Measurements from ENCODE around the gene DLG2. TPM values are rescaled to one million over a fixed set of nuclear protein-coding genes. Genes with fewer than 3 reads are reported as not detected.

Gene DLG2
- total and polyA plus RNA-seq, 2 of the 8 experiments (the other 6 are each of a cell fraction or from before 2014, with no cell fraction given) = 1.7 to 14.3 TPM

- H3K4ac ChIP-seq (replicated peaks; ENCODE audit: insufficient read length, low read depth, low read length) = no peak overlapping the region
- no peak overlapping the region for H3K27ac ChIP-seq (ENCODE audit: low read depth, low read length)
- no peaks in the 10 kb centered on the region for H3K4me1 ChIP-seq (replicated peaks in 1 of 4; ENCODE audit: control insufficient read depth in 3 of 4, insufficient read depth in 4 of 4, low read length in 3 of 4)
- no peaks in the 10 kb centered on the region for H3K27me3 ChIP-seq (replicated peaks in 1 of 4; ENCODE audit: control insufficient read depth in 3 of 4, extremely low read depth in 1 of 4, insufficient read depth in 3 of 4, low read length in 3 of 4)
- TF ChIP-seq, protein P1, sequence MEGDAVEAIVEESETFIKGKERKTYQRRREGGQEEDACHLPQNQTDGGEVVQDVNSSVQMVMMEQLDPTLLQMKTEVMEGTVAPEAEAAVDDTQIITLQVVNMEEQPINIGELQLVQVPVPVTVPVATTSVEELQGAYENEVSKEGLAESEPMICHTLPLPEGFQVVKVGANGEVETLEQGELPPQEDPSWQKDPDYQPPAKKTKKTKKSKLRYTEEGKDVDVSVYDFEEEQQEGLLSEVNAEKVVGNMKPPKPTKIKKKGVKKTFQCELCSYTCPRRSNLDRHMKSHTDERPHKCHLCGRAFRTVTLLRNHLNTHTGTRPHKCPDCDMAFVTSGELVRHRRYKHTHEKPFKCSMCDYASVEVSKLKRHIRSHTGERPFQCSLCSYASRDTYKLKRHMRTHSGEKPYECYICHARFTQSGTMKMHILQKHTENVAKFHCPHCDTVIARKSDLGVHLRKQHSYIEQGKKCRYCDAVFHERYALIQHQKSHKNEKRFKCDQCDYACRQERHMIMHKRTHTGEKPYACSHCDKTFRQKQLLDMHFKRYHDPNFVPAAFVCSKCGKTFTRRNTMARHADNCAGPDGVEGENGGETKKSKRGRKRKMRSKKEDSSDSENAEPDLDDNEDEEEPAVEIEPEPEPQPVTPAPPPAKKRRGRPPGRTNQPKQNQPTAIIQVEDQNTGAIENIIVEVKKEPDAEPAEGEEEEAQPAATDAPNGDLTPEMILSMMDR (IDR thresholded peaks at IDR 0.05; ENCODE audit: control extremely low read depth in 1 of 3, insufficient read depth in 1 of 3, low read depth in 1 of 3, low read length in 3 of 3) = no peak
- TF ChIP-seq JUND (IDR thresholded peaks at IDR 0.05; ENCODE audit: low read length) (no peak), EGR1 (IDR thresholded peaks at IDR 0.05; ENCODE audit: borderline replicate concordance, low read depth, low read length) (no peak)
- no peaks in the 10 kb centered on the region for H3K23me2 ChIP-seq (ENCODE audit: low read depth, low read length)
- H3K36me3 ChIP-seq (ENCODE audit: control insufficient read depth in 2 of 4, insufficient read depth in 4 of 4, low read length in 3 of 4) = no peaks in the 10 kb centered on the region
- H3K4me2 ChIP-seq (ENCODE audit: insufficient read depth in 1 of 2, low read depth in 2 of 2, low read length in 2 of 2) = no peak overlapping the region
- no peaks in the 10 kb centered on the region for H3K79me1 ChIP-seq (ENCODE audit: low read depth, low read length)
- no peak overlapping the region for H3K18ac ChIP-seq (ENCODE audit: extremely low read depth, low read length)
- FAIRE-seq (no peak), DNase-seq (ENCODE audit: low read depth in 1 of 2, low spot score in 2 of 2) (no peak)
- H4K91ac ChIP-seq (replicated peaks; ENCODE audit: insufficient read length, low read length) = no peak overlapping the region
- H3K4me3 ChIP-seq (ENCODE audit: extremely low read depth in 1 of 4, insufficient read depth in 2 of 4, low read depth in 3 of 4, low read length in 4 of 4) = no peak overlapping the region
- no peak overlapping the region for H2BK12ac ChIP-seq (ENCODE audit: low read depth, low read length)
- no peak overlapping the region for H3K56ac ChIP-seq (replicated peaks; ENCODE audit: insufficient read length, low read depth, low read length)
- WGBS, 2 experiments (ENCODE audit: extremely low coverage in 1 of 2, insufficient coverage in 1 of 2, insufficient read length in 1 of 2, insufficient replicate concordance in 2 of 2, low coverage in 1 of 2, low lambda C conversion rate in 2 of 2, missing lambda C conversion rate in 1 of 2) = 97% methylated on average over 3 of the region's 3 CpGs; no CpG with 5 or more reads in 1 of the 2 experiments
- no peaks in the 10 kb centered on the region for H4K20me1 ChIP-seq (replicated peaks in 1 of 2; ENCODE audit: control insufficient read depth in 1 of 2, insufficient read depth in 2 of 2, low read length in 2 of 2)
- no peak overlapping the region for H4K5ac ChIP-seq (ENCODE audit: insufficient read length, low read depth, low read length)
- H3K14ac ChIP-seq (ENCODE audit: insufficient read length) = no peak overlapping the region
- POLR2A ChIA-PET (ENCODE audit: partially characterized antibody) = no interaction called here
- no peaks in the 10 kb centered on the region for H3K9me3 ChIP-seq (ENCODE audit: insufficient read depth in 2 of 2, low read depth in 1 of 2, low read length in 1 of 2)
- no peak overlapping the region for H3K23ac ChIP-seq (ENCODE audit: insufficient read length)
- H2BK15ac ChIP-seq (ENCODE audit: low read length) = no peak overlapping the region
- no peak overlapping the region for H2BK20ac ChIP-seq (ENCODE audit: low read length)
- H2AK5ac ChIP-seq (ENCODE audit: low read depth, low read length) = no peak overlapping the region
- CTCF ChIA-PET (ENCODE audit: partially characterized antibody) = interaction anchor here (0.6 kb wide), 1 partner anchor 46 kb away, joined by 4 read pairs; no protein-coding TSS in a partner anchor
- no peaks in the 10 kb centered on the region for H3K79me2 ChIP-seq (ENCODE audit: control insufficient read depth in 1 of 2, insufficient read depth in 2 of 2, low read length in 2 of 2)
- H2AFZ ChIP-seq (ENCODE audit: low read length) = no peak overlapping the region
- H2BK5ac ChIP-seq (ENCODE audit: low read depth, low read length) = no peak overlapping the region
- no peak overlapping the region for H2BK120ac ChIP-seq (replicated peaks; ENCODE audit: low read depth, low read length)
- H4K8ac ChIP-seq (ENCODE audit: extremely low read depth, insufficient read depth, low read length) = no peak overlapping the region
- no peak overlapping the region for H3K9ac ChIP-seq (replicated peaks in 1 of 4; ENCODE audit: extremely low read depth in 1 of 4, low read depth in 3 of 4, low read length in 3 of 4)
These were observed 220.3 kb downstream of the DLG2 start for GRCh38 chr11:85406841-85407240.
